Activated CD8-positive, alpha-beta memory T cell treated with anti-CD3 and anti-CD28 coated beads, Interleukin-2, amount 50 U/mL, for 24 hours (primary cell): ENCODE results near the gene ROMO1.
"Not testable (repeated sequence)": the region's sequence is repeated elsewhere in the genome, so short reads cannot be mapped to it uniquely, and the experiment has no call there.

Experiments
- DNase-seq: peaks from one replicate; pipeline ENCODE4 v3.0.0-alpha.2; 2020; ENCODE audit errors: extremely low read depth

Gene ROMO1

DNA sequence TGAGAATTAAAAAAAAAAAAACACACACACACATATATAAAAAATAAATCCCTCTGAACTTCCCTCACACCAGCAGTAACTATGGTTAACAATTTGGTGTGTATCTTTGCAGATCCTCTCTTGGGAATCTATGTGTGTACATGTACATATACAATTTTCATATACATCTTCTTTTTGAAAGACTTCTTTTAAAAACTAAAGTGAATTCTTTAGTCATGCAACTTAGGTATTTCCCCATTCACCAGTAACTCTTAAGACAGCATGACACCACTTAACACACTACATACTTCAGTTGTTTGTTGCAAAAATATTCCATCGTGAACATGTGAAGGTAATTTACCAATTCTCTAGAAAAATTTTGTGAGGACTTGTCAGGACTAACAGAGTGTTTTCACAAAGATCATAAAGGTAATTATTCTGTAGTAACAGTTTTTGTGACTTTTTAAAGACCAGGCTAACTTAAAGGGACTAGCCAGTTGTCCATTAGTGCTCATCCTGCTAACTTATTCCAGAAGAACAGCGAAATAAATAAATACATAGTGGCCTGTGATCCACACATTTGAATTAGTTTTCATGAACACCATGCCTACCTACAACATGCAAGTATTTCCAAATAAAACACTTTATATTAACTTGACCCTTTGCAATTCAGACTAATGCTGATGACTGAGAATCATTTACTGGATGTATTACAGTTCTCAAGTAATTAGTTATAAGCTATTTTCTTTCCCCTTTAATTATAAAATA lies 30.8 kb downstream of the ROMO1 start:
- no peak for DNase-seq

DNA sequence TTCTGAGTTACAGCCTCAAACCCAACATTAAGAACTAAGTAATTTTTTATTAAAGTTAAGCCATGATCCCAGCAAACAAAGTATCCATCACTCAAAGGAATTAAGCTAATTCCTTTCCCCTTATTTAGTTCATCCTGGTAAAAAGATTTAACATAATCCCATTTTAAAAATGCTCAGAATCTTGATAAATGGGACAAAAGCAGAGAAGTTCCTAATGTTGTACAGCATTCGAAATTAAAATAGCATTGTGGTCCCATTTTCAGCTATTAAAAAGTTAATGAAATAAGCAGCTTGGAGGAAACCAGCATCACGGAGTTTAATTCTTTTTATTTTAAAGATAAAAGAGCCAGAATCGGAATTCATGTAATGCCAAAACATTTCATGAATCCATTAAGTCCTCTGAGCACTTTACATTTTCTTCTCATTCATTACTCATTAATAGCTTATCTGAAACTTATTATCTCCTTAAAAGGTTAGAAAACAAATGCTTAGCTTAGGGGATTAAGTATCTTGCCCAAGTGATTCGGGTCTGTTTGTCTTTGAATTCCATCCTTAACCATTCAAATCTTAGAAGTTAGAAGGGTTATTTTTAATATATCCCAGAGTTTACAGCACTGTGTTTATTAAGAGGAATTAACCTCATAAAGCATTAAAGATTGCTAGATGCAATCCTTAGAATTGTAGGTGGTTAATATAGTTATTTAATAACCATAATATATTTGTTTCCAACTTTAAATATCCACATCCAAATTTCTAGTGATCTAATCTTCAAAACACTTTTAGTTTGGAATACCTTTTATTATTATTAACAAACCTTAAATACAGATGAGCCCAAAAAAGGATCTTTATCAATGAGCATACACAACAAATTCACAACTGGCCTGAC lies 31.6 kb downstream of the ROMO1 start:
- no peak for DNase-seq

DNA sequence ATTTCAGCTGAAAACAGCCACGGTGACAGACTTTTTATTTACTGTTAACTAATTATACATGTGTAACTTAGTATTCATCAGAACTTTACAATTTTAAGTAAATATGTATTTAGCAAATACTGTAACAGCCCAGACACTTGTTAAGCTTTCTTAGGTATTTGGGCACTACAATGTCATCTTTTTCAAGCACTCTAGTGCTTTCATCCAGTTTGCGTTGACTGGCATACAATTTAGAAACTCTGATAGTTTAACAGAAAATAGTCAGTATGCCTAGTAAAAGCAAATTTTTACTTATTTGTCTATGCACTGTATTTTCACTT lies 32.2 kb downstream of the ROMO1 start:
- no peak for DNase-seq

DNA sequence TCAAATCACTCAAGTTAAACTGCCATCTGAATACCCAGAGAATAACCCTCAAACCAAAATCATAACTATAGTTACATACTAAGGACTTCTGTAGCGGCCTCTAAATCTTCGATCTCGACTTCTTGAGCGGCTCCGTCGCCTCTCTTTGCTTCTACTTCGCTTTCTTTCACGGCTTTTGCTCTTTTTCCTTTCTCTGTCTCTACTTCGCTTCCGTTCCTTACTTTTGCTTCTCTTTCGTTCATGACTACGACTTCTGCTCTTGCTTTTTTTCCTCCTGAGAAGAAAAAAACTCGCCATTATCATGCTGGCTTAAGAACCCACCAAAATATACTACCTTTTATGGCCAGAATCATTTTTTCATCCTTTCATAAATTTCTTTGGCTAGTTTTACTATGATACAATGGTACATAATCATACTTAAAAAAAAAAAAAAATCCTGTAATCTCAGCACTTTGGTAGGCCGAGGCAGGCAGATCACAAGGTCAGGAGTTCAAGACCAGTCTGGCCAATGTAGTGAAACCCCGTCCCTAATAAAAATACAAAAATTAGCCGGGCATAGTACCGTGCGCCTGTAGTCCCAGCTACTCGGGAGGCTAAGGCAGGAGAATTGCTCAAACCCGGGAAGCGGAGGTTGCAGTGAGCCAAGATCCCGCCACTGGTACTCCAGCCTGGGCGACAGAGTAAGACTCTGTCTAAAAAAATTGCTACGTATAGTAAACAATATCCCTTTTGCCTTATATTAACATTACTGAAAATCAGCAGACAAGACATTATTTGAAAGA lies 32.8 kb downstream of the ROMO1 start:
- no peak for DNase-seq

DNA sequence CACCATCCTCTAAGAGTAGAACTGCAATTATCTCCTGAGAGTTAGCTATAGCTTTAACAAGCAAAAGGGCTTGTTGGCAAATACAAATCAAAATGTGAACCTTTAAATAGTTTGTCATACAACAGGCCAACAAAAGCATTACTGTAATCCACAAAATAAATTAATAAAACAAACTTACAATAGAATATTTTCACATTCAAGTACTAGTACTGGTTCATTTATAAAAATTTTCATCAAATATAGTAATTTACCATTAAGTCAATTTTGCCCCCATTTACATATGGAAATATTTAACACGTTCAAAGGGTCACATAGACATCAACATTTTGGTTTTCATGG lies 33.4 kb downstream of the ROMO1 start:
- no peak for DNase-seq

DNA sequence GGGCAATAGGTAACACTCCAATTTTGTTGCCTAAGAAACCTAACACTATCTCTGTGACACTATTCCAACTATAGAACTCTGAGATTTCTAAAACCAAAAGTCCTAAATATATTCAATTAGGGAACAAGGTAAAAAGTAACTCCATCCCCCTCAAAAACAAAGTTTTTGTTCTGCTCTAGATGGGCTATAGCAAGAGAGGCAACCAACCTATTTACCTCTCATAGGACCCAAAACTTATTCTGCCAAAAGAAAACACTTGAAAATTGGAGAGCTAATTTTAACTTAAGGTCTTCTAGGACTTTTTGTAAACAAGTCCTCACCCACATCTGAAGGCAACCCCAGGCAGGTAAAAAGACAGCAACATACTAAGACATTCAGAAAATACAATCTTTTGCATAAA lies 35.2 kb downstream of the ROMO1 start:
- DNase-seq = no peak

DNA sequence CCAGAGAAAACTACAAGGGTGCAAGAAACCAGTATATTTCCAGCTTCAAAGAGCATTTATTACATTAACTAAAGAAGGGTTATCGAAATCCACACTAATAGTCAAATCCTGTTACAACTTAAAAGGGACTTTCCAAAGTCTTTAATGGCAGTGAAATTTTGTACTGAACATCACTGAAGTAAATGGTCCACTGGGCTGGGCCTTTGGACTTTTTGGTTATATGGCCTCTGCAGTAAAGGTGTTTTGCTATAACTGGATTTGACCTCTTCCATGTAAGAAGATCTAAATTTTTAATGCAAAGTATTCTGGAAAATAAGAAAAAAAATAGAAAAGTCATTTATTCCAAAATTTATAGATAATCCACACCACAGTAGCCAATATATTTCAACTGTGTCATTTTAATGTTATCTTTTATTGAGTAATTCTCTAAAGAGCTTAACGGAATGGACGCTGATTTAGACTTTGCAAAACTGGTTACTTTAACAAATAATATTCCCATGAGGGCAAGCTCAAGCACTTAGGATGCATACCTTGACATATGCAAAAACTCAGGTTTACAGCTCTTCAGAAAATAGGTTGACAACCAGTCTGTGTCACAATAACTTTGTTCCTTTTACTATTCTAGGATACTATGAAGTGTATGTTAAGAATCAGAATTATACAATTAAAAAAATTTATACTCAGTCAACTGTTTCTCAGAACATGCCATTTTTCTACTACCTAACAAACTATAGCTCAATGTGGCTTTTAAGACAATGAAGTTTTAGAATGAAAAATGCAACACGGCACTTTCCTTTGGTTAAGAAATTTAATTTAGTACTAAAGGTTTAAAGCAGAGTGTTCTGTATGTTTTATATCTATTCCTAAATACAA lies 35.8 kb downstream of the ROMO1 start:
- no peak for DNase-seq

DNA sequence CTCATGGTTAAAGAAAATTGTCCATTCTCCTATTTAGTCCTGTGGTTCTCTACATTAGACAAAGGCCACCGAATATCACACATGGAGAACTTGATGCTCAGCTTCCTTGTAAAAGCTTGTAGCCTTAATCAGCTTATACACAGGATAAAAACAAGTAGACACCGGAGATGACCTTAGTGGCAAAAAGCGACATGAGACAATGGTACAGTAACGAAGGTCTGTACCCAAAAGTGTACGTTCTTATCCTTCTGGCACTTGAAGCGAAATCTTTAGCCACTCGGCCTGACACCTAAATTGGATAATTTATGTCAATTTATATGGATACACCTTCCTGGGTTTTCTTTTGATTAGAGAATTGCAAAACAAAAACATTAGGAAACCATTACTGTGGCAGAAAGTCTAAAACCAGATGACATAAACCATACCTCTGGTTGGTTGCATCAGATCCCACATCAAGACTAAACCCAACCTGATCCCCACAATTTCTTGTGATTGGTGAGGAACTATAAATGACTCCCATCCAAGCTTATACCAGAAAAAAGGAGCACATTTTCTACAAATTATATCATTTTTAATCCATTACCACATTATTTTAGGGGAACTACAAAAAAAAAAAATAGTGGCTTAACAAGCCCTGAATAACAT lies 36.7 kb downstream of the ROMO1 start:
- DNase-seq = no peak

DNA sequence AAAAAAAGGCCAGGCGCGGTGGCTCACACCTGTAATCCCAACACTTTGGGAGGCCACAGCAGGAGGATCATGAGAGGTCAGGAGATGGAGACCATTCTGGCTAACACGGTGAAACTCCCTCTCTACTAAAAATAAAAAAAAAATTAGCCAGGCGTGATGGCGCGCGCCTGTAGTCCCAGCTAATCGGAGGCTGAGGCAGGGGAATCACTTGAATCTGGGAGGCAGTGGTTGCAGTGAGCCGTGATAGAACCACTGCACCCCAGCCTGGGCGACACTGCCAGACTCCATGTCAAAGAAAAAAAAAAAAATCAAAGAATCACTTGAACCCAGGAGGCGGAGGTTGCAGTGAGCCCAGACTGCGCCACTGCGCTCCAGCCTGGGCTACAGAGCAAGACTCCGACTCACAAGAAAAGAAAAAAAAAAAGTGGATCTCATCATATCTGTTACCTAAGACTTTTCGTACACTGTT lies 38.7 kb downstream of the ROMO1 start:
- no peak for DNase-seq

DNA sequence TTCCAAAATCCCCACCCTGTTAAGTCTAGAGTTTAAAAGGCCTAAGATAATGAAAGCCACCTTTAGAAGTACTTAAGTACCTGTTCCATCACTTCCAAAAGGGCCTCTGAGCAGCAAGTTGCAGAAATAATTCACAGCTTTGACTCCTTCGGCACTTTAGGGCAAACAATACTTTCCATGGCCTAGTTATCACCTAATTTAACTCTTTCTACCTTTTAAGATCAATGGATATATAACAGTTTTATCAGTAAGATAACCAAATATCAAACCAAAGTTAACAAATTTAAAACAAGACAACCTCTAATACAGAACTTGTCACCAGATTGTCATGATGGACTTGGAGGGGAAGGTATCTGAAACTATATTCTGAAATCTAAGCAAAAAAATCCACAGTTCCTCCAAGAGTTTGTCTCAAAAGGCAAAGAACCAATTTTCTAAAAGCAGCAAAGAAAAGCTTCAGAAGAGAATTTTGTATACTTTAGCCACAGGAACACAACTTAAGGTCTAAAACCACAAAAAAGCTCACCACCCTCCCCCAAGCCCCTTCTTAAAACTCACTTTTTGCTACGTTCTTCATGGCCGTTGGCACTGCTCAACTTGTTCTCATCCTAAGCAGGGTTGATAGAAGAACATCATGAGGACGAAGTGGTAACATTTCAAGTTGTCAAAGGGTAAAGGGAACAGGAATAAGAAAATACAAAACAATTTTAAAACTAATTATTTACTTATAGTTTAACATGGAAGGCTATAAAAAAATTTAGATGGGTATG lies 39.4 kb downstream of the ROMO1 start:
- DNase-seq = no peak

DNA sequence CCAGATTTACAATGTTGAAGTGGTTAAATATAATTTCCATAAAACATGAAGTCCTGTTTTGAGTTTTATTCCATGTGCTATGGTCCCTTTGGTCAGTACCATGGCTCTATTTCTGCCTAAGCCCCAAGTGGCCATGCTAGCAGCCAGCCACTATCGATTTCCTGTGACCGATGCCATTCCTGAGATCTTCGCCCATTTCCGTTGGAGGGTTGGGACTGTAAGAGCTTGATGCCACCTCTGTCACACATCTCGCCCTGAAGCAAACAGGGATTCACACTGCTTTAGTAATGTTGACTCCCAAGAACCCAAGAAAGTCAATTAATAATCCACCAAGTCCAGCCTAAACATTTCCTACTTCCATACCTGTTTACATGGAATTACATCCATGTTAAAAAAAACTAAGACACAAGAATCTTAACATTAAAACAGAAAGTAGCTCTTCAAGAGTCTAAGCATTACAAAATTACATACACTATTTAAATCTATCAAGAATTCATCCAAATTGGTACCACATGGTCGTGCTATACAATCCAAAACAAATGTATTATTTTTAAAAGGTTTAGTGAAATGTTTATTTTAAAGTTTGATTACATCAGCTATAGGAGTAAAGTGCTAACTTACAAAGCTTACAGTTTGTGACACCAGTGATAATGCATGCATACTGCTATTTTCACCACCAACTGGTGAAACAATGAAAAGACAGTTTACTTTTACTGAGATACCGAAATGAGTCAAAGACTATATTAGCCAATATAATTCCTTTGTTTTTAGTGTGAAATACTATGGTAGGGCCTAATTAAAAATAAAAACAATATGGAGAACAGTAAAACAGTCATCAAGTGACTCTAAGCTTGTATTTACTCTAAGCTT lies 40.3 kb downstream of the ROMO1 start:
- no peak for DNase-seq

DNA sequence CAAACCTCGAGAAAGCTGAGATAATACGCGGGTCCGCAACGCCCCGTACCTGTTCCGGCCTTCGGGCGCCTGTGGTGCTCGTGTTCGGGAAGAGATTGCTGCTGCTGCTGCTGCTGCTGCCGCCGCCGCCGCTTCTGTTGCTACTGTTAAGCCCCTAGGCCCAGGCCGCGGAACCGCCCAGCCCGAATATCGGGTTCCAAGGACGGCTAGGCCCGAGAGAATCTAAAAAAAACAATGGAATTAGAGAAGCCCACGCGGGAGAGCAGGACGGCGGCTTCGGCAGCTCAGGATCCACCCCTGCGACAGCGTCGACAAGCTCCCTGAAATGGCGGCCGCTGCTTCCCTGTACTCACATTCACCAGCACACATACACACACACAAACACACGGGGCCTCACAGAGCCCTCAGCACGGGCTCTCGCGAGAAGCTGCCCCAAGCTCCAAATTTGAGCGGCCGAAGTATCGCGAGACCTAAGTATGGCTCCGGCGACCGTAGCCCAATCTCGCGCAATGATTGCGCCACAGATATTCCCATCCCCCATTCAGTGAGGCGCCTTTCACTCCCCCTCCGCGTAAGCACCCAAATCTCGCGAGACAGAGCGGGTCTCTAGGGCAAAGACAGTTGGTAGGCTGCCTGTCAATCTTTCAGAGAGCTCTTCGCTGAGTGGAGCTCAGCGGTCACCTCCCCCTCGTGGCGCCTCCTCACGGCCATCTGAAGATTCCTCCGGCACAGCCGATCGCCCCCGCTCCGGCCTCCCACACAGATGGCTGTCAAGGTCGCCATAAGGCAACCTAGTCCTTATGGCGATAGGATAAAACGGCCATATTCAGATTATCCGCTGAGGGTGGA lies 42.9 kb downstream of the ROMO1 start, which contains the start of gene RBM39:
RBM39 (minus strand) TSS at position 369 of the 849 bp plus-strand sequence. CDS start 1,386 bp downstream, outside the sequence.
- peak; percentile 98 for DNase-seq

DNA sequence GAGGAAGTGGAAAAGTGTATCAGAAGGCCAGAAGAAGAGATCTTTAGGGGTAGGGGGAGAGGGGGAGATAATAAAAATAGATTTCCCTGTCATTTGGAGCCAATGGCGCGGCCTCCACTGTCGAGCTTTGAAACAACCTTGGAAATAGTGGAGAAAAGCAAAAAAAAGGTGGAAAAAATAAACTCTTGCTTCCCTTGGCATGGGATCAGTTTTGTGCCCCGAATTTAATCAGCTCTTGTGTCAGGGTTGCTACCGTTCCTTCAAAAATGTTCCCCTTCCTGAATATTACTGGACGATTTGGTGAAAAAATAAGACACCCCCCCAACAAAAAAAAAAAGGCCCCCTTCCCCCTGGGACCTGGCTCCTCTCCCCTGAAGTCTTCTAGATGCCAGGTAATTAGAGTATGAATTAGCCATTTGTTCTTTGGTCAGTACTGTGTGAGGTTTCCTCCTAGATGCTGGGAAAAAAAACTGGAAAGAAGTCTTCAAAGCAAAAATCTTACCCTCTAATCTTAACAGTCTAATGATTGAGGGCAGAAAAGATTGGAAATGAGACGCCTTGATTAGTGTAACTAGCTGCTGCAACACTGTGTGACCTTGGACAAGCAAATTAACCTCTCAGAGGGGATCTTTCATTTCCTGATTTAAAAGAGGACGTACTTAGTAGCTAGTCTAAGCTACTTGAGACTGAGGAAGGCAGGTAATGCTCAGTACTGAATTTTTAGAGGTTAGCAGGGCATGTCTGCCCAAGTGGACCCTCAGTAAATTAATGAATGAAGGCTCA lies 43.7 kb downstream of the ROMO1 start:
- DNase-seq = no peak

DNA sequence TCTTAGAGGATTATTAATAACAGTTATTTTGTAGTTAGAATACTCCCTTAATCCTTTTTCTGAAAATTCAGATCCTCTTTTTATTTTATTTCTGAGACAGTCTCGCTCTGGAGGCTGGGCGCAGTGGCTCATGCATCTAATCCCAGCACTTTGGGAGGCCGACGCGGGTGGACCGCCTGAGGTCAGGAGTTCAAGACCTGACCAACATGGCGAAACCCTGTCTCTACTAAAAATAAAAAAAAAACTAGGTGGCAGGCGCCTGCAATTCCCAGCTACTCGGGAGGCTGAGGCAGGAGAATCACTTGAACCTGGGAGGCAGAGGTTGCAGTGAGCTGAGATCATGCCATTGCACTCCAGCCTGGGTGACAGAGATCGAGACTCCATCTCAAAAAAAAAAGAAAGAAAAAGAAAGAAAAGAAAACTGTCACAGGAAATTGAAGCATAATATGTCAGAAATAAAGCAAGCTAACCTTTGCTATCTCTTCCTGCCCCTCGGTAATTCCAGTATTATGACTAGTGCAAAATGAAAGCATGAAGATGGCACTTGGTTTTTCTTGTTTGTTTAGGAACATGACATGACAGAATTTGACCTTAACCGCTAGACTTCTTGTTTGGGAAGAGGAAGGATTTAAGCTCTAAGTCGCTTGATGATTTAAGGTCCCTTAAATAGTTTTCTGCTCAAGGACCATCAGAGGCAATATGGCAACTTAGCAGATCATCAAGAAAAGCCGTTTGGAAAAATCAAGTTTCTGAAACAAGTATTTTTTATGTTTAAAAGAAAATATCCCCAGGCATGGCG lies 44.7 kb downstream of the ROMO1 start:
- DNase-seq = no peak

DNA sequence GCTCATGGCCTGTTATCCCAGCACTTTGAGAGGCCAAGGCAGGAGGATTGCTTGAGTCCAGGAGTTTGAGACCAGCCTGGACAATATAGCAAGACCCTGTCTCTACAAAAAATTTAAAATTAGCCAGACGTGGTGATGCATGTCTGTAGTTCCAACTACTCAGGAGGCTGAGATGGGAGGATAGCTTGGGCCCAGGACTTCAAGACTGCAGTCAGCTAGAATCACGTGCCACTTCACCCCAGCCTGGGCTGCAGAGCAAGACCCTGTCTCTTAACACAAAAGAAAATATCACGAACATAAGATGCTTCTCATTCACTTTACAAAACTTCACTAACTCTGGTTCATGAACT lies 45.3 kb downstream of the ROMO1 start:
- not testable (repeated sequence) for DNase-seq
